Urinary bladder (tissue), 4 donors: ENCODE data around the gene FSD2. TPM values are rescaled to one million over a fixed set of nuclear protein-coding genes. Genes with fewer than 3 reads are reported as not detected.

Source experiments
- DNase-seq: peaks from one replicate; pipeline ENCODE4 v3.0.0-alpha.2; 2015; ENCODE audit errors: extremely low spot score
- H3K27ac ChIP-seq: one replicate; pipeline ENCODE4 v1.5.1; 2013; ENCODE audit warnings: low read depth, mild to moderate bottlenecking, moderate library complexity
- H3K36me3 ChIP-seq: one replicate; pipeline ENCODE4 v1.6.1; 2013; ENCODE audit warnings: mild to moderate bottlenecking, moderate library complexity; ENCODE audit not compliant: insufficient read depth
- H3K4me1 ChIP-seq: one replicate; pipeline ENCODE4 v1.6.1; 2013; ENCODE audit warnings: mild to moderate bottlenecking, moderate library complexity; ENCODE audit not compliant: insufficient read depth
- H3K4me3 ChIP-seq: one replicate; pipeline ENCODE4 v1.5.1; 2013; ENCODE audit warnings: low read depth, low read length
- WGBS: extraction: QIAGEN DNeasy Blood & Tissue Kit; methylation state at CpG from one replicate; pipeline ENCODE4 v1.1.7; 2013; 5-methylcytosine and 5-hydroxymethylcytosine counted together
- polyA plus RNA-seq: library from polyadenylated mRNA; stranded (reverse); fragments of 200-250 nt; gene quantifications from one replicate; pipeline ENCODE4 v1.2.3, GENCODE V29; 2013
- total RNA-seq: library from RNA; depleted of rRNA; stranded (reverse); fragments of >200 nt; gene quantifications from one replicate; pipeline ENCODE4 v1.2.3, GENCODE V29; 2014
- donor health status: healthy with polysubstance abuse.
- donor health status: healthy.

FSD2 gene
- total and polyA plus RNA-seq, 2 donors, result 1.2 TPM; not detected in 1

DNA sequence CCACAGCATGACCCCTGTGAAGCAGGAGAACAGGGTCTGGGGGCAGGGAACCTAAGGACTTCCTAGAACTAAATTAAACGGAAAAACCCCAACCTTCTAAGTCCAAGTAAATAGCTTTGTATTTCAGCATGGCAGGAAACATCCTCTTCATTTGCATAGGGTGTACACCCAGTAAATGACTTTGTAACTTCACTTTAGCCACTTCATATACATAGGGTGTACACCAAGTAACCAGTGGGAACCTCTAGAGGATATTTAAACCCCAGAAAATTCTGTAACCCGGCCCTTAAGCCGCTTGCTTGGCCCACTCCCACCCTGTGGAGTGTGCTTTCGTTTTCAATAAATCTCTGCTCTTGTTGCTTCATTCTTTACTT lies 41.8 kb downstream of the FSD2 start:
- Histone ChIP-seq H3K36me3 (no peaks in the 10 kb centered on the region), H3K4me1 (no peaks in the 10 kb centered on the region), H3K4me3 (no peak overlapping the region), H3K27ac (no peak overlapping the region)
- no peak for DNase-seq
- WGBS, result 85% methylated on average over 4 of the region's 4 CpGs

DNA sequence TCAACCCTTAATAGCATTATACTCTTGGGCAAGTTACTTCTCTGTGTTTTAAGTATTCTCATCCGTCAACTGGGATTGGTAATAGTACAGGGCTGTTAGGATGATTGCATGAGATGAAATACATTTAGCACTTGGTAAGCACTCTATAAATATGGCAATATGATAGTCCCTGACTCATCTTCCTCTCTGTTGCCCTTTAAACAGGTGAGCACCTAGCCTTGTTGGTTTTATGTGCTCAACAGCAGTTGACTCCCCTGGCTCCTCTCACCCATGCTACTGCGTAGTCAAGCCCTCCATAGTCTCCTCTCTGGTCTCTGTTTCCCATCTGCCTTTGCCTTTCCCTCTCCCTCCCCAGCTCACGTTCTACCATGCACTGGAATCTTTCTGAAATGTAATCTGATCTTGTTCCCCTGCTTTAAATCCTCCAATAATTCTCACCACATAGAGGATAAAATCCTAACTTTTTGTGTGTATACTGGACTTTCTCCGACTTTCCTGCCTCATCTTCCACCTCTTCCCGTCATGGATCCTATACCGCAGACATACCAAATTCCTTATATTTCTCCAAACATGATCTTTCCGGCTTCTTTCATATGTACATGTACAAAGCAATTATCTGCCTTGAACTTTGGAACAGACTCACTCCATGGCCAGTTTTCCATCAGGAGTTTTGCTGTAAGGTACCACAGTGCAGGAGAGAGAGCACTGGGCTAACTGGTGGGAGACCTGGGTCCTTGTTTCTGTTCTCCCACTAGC lies 42.3 kb downstream of the FSD2 start:
- no peak for DNase-seq
- H3K36me3 ChIP-seq, result no peaks in the 10 kb centered on the region
- H3K4me3 ChIP-seq, result no peak overlapping the region
- no peak overlapping the region for H3K27ac ChIP-seq
- no peaks in the 10 kb centered on the region for H3K4me1 ChIP-seq
- WGBS, result 85% methylated on average over 7 of the region's 7 CpGs

DNA sequence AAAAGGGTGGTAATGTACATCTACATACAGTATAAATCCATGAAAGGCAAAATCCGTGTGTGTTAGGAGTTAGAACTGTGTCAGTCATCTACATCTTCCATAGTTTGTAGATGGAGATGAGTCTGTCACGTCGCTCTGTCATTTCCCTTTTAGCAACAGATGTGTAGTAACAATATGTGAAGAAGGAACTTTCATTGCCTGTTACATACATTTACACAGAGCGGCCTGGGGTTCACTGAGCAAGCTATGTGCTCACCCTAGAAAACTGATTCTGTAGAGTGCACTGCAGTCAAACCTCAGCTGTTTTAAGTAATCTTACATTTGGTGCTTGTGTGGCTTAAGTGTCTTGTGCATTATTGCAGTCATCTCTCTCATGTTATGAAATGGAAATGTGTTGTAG lies 54.6 kb downstream of the FSD2 start:
- WGBS, result 46% methylated on average over 4 of the region's 4 CpGs
- DNase-seq, result no peak
- Histone ChIP-seq H3K4me3 (peak overlapping the region; percentile 56), H3K27ac (no peak overlapping the region), H3K36me3 (peaks cover 5% of the 10 kb centered on the region), H3K4me1 (peaks cover 2% of the 10 kb centered on the region)

DNA sequence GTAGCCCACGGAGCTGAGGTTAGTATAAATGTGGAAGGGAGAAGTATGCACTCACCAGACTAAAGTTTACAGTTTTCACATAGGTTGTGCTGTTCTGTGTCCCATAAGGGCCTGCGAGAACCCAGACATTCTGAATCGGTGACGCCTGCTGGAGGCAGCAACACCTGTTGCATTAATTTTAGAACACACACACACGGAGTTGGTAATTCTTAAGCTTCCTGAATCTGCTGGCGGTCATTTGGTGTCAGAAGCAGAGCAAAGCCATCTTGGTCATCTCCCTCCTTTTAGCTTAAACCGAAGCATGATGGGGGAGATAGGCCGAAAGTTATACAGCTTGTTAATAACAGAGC lies 55.1 kb downstream of the FSD2 start:
- peaks cover 2% of the 10 kb centered on the region for H3K4me1 ChIP-seq

DNA sequence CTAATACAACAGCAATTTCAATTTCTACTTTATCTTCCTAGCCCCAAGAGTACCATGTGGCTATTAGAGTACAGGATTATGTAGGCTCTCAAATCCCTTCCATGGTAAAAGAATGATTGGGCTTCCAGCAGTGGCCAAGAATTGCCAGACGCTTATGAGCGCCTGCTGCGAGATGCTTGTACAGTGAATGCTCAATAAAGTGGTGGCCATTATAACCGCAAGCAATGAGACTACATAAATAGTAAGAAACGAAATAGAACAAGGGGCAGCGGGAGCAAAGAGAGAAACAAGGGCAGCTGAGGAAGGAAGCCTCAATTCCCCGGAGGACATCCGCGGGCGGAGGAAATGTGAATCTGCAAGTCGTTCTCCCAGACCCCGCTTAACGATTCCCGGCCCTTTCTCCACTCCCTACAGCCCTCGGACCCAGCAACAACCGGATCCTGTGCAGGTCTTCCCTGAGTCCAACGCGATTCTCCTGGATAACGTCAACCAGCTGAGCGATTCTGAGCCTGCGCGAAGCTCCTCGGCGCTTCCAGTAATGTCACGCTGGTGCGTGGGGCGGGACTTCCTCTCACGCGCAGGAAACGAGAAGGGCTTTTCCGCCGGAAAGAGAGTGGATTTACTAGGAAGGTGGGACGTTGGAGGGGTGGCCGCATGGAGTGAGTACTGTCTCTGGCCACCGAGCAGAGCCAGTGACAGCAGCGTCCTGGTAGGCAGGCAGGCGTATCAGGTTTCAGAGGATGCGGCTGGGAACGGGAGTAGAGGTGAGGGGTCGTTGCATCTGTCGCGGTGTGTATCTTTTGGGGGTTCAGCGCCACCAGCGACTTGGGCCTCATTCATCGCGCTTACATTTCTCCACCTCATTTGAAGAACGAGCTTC lies 55.7 kb downstream of the FSD2 start:
- peak overlapping the region; percentile 62 for H3K27ac ChIP-seq
- H3K36me3 ChIP-seq, result peaks cover 4% of the 10 kb centered on the region

More for the DNA sequence above, 55.1 kb downstream of the FSD2 start:
- peaks cover 5% of the 10 kb centered on the region for H3K36me3 ChIP-seq
- H3K4me3 ChIP-seq, result peak overlapping the region; percentile 56
- no peak overlapping the region for H3K27ac ChIP-seq
- DNase-seq, result no peak
- WGBS, result 2% methylated on average over 8 of the region's 8 CpGs

DNA sequence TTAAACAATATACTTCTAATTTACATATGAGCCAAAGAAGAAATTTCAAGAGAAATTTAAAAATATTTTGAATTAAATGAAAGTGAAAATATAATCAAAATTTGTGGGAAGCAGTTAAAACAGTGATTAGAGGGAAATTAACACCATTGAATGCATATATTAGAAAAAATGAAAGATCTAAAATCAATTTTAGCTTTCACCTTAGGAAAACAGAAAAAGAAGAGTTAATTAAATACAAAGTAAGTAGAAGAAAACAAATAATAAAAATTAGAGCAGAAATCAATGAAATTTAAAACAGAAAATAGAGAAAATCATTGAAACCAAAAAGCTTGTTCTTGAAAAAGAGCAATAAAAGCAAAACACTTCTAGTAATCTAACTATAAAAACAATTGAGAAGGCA lies 57.6 kb downstream of the FSD2 start:
- no peak for DNase-seq
- Histone ChIP-seq H3K36me3 (peaks cover 2% of the 10 kb centered on the region), H3K4me3 (no peak overlapping the region), H3K27ac (no peak overlapping the region), H3K4me1 (peaks cover 2% of the 10 kb centered on the region)

More for the DNA sequence above, 55.7 kb downstream of the FSD2 start:
- H3K4me1 ChIP-seq, result peaks cover 2% of the 10 kb centered on the region
- DNase-seq, result peak; percentile 87
- under 1% methylated on average over 47 of the region's 47 CpGs for WGBS
- peak overlapping the region; percentile 56 for H3K4me3 ChIP-seq

DNA sequence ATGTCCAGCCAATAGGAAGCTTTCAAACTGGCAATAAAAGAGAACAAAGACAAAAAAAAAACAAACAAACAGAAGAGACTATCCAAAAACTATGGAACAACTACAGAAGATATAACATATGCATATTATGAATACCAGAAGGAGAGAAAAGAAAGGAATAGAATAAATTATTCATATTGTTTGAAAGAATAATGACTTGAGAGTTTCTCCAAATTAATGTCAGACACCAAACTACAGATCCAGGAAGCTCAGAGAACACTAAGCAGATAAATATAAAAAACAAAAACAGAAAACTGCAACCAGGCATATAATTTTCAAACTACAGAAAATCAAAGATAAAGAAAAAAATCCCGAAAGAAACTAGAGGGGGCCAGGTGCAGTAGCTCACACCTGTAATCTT lies 62.1 kb downstream of the FSD2 start:
- no peak for DNase-seq
- Histone ChIP-seq H3K27ac (no peak overlapping the region), H3K36me3 (no peaks in the 10 kb centered on the region), H3K4me1 (no peaks in the 10 kb centered on the region), H3K4me3 (no peak overlapping the region)
- 96% methylated on average over 1 of the region's 1 CpG for WGBS

DNA sequence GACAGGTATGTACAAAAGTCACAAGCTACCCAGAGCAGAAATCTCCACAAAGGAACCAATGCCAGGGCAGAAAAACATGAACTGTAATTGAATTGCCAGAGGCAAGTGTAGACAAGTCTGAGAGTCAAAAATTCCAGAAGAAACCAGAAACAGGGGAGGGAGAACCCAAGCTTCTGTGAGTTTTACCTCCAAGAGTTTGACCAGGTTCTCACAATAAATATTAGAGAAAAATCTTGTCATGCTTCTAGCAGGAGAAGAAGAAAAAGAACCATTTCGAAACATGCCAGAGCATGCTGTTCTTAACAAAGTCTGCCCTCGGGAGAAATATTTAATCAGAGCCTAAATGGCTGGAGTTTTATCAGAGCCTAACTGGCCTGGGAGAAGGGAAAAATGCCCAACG lies 63.7 kb downstream of the FSD2 start:
- no peaks in the 10 kb centered on the region for H3K36me3 ChIP-seq
- 85% methylated on average over 3 of the region's 3 CpGs for WGBS
- H3K27ac ChIP-seq, result no peak overlapping the region
- peak; percentile 18 for DNase-seq
- no peak overlapping the region for H3K4me3 ChIP-seq
- no peaks in the 10 kb centered on the region for H3K4me1 ChIP-seq

DNA sequence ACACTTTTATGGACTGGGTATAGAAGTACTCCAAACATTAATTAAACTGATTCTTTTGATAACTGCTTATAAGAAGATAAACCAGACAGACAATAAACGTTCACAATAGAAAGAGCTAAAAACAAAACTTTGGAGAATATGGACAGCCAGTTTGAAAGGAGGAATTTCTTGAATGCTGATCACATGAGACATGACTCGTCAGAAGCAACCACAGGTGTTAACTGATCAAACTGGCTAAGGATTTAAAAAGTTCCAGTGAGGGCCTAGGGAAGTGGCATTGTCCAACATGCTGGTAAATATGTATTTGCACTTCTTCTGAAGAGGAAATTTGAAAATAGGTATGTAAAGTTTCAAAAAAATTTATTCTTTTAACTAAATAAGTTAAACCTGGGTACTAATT lies 66.8 kb downstream of the FSD2 start:
- no peak overlapping the region for H3K4me3 ChIP-seq
- peaks cover 2% of the 10 kb centered on the region for H3K36me3 ChIP-seq
- 64% methylated on average over 2 of the region's 2 CpGs for WGBS
- no peak overlapping the region for H3K27ac ChIP-seq
- DNase-seq, result no peak
- no peaks in the 10 kb centered on the region for H3K4me1 ChIP-seq

DNA sequence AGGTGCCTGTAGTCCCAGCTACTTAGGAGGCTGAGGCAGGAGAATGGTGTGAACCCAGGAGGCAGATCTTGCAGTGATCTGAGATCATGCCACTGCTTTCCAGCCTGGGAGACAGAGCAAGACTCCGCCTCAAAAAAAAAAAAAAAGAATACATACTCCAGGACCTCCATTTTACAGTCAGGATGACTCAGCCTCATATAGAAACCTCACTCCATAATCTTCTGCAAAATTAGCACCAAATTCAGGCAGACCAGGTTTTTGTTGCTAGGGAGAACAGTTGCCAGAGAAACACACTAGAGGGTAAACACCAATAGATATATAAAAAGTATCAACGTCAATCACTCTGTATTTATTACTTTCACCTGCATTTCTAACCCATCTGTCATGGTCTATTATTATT lies 67.9 kb downstream of the FSD2 start:
- H3K4me1 ChIP-seq, result no peaks in the 10 kb centered on the region
- H3K4me3 ChIP-seq, result no peak overlapping the region
- no peak for DNase-seq
- no peak overlapping the region for H3K27ac ChIP-seq
- peaks cover 2% of the 10 kb centered on the region for H3K36me3 ChIP-seq
- WGBS, result 85% methylated on average over 2 of the region's 2 CpGs

DNA sequence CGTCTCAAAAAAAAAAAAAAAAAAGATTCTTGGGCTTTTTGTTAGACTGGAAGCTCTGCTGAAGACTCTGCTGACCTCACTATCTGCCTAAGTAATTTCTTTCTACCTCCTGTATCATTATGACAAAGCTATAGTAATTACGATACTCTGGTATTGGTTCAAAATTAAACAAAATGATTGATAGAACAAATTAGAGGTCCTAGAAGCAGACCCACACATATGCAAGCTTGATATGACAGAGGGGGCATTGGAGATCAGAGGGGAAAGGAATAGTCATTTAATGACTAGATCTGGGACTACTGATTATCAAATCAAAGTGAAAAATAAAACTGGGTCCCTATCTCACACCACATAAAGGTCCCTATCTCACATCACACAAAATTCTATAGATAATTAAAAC lies 74.3 kb downstream of the FSD2 start:
- H3K27ac ChIP-seq, result no peak overlapping the region
- peaks cover 2% of the 10 kb centered on the region for H3K36me3 ChIP-seq
- WGBS, result 86% methylated on average over 2 of the region's 2 CpGs
- no peak for DNase-seq
- H3K4me1 ChIP-seq, result no peaks in the 10 kb centered on the region
- H3K4me3 ChIP-seq, result no peak overlapping the region

DNA sequence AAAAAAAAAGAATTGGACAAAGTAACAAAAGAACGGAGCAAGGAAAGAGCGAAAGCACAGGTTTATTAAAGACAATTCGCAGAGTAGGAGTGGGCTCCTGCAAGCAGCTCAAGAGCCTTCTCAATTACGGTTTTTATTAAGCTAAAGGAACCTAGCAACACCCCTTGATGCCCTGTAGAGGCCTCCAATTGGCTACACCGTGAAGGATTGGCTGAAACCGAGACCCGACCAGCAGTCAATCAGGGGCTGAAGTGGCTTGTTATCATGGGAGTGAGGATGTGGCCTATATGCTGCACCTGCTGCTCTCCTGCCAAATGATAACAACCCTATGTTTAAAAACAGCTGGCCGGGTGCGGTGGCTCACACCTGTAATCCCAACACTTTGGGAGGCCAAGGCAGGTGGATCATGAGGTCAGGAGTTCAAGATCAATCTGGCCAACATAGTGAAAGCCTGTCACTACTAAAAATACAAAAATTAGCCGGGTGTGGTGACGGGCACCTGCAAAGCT lies 75.8 kb downstream of the FSD2 start:
- Histone ChIP-seq H3K27ac (no peak overlapping the region), H3K4me1 (no peaks in the 10 kb centered on the region), H3K4me3 (no peak overlapping the region), H3K36me3 (peaks cover 2% of the 10 kb centered on the region)
- no peak for DNase-seq
- WGBS, result 90% methylated on average over 11 of the region's 11 CpGs

DNA sequence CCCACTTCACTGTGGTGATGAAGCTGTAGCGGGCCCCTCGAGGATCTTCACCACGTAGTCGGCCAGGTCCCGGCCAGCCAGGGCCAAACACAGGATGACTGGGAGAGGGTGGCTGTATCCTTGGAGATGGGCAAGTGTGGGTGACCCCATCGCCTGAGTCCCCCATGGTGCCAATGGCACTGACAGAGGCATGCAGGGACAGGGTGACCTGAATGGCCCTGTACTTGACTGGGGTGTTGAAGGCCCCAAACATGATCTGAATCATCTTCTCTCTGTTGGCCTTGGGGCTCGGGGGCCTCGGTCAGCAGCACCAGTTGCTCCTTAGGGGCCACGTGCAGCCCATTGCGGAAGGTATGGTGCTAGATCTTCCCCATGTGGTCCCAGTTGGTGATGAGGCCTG lies 79.1 kb downstream of the FSD2 start:
- H3K36me3 ChIP-seq, result no peaks in the 10 kb centered on the region
- no peak for DNase-seq

DNA sequence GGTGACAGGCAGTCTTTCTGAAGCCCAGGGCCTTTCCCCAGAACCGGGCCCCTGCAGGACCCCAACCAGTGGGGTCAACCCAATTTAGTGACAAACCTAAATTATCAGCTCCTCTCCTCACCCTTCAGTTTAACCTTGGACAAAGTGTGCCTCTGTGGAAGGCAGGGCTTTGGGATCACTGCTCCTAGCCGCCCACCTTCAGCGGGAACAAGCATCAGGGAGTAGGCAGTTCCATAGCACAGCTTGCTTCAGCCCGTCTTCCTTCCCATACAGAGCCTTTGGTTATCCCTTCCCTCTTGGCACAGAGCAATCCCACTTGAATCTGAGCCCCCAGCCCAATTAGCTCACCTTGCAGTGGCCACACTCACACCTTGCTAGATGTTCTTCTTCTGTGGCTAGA lies 90.9 kb downstream of the FSD2 start:
- Histone ChIP-seq H3K36me3 (no peaks in the 10 kb centered on the region), H3K27ac (no peak overlapping the region), H3K4me3 (no peak overlapping the region), H3K4me1 (peaks cover under 1% of the 10 kb centered on the region)
- WGBS, result 89% methylated on average over 4 of the region's 4 CpGs
- no peak for DNase-seq

More for the DNA sequence above, 79.1 kb downstream of the FSD2 start:
- no peaks in the 10 kb centered on the region for H3K4me1 ChIP-seq
- H3K27ac ChIP-seq, result no peak overlapping the region
- H3K4me3 ChIP-seq, result no peak overlapping the region
- WGBS, result 90% methylated on average over 10 of the region's 10 CpGs
